ENCODE measurements around the gene ZNF281.
"Not testable (repeated sequence)": the region's sequence is repeated elsewhere in the genome, so short reads cannot be mapped to it uniquely, and the experiment has no call there.

ZNF281 gene

GRCh38 chr1:200362421-200362820 is 47.4 kb downstream of the ZNF281 start:
- H3K9me3 ChIP-seq: no peaks in the 10 kb centered on the region
- no peak for DNase-seq
- H3K36me3 ChIP-seq: no peaks in the 10 kb centered on the region
- H3K4me1 ChIP-seq: no peaks in the 10 kb centered on the region
- no peaks in the 10 kb centered on the region for H3K27me3 ChIP-seq
- TF ChIP-seq, protein P1, sequence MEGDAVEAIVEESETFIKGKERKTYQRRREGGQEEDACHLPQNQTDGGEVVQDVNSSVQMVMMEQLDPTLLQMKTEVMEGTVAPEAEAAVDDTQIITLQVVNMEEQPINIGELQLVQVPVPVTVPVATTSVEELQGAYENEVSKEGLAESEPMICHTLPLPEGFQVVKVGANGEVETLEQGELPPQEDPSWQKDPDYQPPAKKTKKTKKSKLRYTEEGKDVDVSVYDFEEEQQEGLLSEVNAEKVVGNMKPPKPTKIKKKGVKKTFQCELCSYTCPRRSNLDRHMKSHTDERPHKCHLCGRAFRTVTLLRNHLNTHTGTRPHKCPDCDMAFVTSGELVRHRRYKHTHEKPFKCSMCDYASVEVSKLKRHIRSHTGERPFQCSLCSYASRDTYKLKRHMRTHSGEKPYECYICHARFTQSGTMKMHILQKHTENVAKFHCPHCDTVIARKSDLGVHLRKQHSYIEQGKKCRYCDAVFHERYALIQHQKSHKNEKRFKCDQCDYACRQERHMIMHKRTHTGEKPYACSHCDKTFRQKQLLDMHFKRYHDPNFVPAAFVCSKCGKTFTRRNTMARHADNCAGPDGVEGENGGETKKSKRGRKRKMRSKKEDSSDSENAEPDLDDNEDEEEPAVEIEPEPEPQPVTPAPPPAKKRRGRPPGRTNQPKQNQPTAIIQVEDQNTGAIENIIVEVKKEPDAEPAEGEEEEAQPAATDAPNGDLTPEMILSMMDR (IDR thresholded peaks at IDR 0.05; ENCODE audit: low read depth, low read length): no peak
- H3K4me3 ChIP-seq (ENCODE audit: low read depth, low read length): no peak overlapping the region

- TF ChIP-seq, protein P1 (IDR thresholded peaks at IDR 0.05; ENCODE audit: low read depth, low read length): no peak
- Histone ChIP-seq H3K27me3 (no peaks in the 10 kb centered on the region), H3K4me1 (no peaks in the 10 kb centered on the region), H3K4me3 (ENCODE audit: low read depth, low read length) (no peak overlapping the region), H3K9me3 (no peaks in the 10 kb centered on the region), H3K36me3 (no peaks in the 10 kb centered on the region)
- no peak for DNase-seq
Measured at GRCh38 chr1:200359610-200360163, 50.1 kb downstream of the ZNF281 start.

- not testable (repeated sequence) for H3K4me1 ChIP-seq; H3K9me3 ChIP-seq; H3K36me3 ChIP-seq; H3K4me3 ChIP-seq (ENCODE audit: low read depth, low read length); H3K27me3 ChIP-seq; DNase-seq
Measured at GRCh38 chr1:200357925-200358324, 51.9 kb downstream of the ZNF281 start.

DNA sequence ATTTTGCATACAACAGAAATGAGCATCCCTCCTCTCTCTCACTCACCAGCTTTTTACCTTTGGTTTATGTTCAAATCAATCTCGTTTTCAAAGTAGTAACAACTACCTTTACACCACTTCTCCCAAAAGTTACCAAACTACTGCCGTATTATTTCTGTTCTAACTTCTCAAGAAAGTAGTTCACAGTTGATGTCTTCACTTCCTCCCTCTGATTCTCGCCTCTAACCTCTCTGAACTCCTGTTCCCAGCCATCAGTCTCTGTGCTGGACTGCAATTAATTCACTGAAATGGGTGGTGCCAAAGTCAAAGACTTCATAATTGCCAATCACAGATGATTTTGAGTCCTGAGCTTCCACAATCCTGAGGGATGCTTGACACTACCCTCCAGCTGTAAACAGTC is 54.0 kb downstream of the ZNF281 start:
- no peaks in the 10 kb centered on the region for H3K36me3 ChIP-seq
- TF ChIP-seq, protein P1 (IDR thresholded peaks at IDR 0.05; ENCODE audit: low read depth, low read length): no peak
- H3K27me3 ChIP-seq: no peaks in the 10 kb centered on the region
- DNase-seq: no peak
- H3K4me1 ChIP-seq: no peaks in the 10 kb centered on the region; the same call in 1 of the 2 replicates
- H3K4me3 ChIP-seq (ENCODE audit: low read depth, low read length): no peak overlapping the region
- H3K9me3 ChIP-seq: no peaks in the 10 kb centered on the region
